ENCODE data around the gene GRAMD1A.

DNA sequence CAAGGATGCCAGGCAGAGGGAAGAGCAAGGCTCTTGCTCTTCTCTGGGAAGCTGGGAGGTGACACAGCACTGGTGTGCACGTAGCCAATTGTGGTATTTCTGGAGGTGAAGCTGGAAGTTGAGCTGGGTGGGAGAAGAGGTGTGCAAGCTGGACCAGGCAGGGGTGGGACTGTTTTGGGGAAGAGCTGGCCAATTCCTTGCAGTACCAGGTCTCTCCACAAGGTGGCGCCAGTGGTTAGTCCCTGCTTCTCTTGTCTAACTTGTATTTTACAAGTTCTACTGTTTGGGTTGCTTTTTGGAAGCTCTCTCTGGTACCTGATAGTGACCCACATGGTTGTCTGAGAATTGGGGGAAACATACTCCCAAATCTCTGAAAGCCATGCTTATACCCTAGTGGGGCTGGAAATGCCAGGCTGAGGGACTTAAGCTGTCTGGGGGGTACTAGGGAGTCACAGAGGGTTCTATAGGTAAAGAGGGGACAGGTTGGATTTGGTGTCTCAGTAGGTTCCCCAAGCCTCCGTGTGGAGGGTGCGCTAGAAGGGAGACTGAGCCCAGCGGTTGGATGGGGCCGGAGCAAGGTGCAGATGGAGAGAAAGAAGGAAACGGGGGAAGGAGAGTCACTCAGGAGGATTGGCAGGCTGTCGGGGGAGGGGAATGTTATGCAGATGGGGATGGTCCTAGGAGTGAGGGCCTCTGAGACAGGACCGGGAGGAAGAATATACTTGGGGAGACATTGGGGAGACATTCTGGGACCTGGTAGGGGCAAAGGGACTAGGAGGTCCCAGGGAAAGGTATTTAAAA is 44.4 kb downstream of the GRAMD1A start:
- TF ChIP-seq SUZ12 (IDR thresholded peaks at IDR 0.05; ENCODE audit: extremely low read depth, insufficient read depth, insufficient read length) (no peak), YY1 (IDR thresholded peaks at IDR 0.05; ENCODE audit: insufficient read depth, insufficient read length) (no peak)
